NCI-H1417 treated with DMSO at 0.1 percent for 48 hours (cell line): ENCODE results near the gene STARD3NL.
"Not testable (repeated sequence)": the region's sequence is repeated elsewhere in the genome, so short reads cannot be mapped to it uniquely, and the experiment has no call there.

Source experiments
- DNase-seq: peaks from one replicate; lab custom pipeline; 2025; lab: John Stamatoyannopoulos, UW

STARD3NL gene

DNA sequence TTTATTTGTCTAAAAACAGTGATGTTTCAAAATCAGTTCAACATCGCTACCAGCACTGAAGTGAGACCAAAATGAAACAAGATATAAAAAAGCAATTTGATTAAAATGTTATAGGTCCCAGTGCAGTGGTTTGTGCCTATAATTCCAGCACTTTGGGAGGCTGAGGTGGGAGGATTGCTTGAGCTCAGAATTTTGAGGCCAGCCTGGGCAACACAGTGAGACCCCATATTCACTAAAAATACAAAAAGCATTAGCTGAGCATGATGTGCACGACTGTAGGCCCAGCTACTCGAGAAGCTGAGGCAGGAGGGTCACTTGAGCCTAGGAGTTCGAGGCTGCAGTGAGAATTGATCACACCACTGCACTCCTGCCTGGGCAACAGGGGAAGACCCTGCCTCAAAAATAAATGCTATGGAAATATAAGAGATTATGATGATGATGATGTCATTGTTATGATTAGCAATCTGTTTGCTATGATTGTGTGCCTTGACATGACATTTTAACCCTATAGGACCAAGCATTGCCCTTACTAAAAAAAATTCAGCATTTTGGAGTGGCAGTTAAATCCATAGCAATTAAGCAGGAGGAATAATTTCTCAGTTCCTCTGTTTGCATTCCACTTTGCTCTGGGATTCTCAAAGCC lies 91.8 kb downstream of the STARD3NL start:
- not testable (repeated sequence) for DNase-seq

DNA sequence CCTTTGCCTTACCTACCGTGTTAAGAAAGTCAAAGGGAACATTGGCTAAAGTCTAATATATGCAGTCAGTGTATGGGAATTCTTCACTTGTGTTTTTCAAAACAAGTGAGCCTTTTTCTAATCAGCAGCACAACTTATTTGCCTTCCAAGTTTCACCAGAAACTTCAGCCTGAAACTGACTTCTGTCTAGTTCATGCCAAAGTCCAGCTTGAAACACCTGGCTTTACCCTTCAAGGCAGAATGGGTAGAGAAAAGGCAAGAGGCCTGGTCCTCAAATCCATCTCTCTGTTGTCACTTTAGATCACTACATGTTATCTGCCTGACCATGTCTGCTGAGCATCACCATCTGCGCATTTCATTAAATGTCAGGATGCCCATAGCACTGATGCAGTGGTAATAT lies 92.4 kb downstream of the STARD3NL start:
- DNase-seq, result not testable (repeated sequence)

DNA sequence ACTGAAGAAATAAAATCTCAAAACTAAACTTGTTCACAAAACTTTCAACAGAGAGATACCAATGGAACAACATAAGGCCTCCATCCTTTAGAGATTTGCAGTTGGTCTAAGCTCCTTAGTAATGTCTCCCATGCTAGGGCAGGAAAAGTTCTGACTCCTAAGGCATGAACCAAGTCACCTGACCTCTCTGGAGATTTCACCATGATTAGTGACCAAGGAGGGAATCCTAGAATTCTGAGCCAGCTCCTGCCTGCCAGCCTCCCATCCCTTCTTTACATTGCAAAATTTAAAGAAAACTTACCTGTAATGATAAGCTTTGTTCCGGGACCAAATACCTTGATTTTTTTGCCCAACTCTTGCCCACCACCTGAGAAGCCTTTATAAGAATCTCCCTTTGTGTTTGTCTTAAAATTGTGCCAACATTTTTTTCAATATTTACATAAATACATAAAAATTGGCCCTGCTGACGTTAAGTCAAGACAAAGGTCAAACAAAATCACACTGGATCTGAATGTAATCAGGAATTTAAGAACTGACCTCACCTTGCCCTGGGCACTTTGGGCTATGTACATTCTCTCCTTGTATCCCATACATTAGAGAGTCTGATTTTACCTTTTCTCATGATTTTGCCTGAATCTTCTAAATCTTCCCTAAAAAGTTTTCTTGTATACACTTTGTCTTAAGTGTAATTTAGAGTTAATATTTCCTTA lies 95.4 kb downstream of the STARD3NL start, which contains the start of gene TARP:
Gene TARP, minus strand, starts transcription at position 351 of the 710 bp plus-strand sequence.
- no peak for DNase-seq

DNA sequence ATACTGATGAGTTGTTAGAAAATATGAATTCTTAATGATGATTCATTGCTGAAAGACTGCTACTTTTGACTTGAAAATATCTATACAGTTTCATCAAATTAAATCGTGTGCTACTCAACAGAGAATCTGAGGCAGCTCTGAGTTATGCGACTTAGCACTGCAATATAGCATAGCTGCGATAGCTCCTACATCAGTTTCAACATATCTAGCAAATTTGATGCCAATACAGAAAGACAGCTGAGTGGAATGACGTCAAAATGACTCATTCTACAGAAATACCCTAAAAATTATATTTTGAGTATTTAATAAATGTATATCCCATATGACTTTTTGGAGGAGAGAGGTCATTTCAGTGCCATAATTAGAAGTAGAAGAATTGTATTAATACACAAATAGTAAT lies 96.4 kb downstream of the STARD3NL start:
- no peak for DNase-seq

DNA sequence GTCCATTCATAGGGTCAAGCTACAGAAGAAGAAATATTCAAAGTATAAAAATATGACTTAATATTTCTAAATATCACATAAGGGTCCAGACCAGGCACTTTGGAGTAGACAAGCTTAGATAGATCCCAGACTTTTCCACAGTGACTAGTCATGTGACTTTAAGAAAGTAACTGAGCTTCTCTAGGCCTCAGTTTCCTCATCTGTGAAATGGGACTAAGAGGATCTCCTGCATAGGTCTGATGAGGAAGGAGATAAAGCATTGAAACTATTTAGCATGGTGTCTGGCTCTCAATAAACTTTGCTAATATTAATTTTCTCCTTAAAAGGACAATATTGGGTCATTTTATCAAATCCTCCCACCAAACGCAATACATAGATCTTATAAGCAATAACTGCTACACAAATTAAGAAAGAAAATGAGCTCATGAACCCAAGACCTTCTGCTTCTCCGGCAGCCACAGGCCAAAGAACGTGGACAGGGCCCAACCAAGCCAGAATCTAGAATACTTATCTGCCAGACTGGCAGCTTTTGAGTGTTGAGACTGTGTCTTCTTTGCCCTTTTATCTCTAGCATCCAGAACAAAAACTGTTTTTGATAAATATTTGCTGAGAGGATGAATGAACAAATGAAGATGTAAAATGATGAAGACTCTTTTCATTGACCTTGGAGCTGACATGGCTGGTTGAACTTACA lies 97.0 kb downstream of the STARD3NL start:
- no peak for DNase-seq

DNA sequence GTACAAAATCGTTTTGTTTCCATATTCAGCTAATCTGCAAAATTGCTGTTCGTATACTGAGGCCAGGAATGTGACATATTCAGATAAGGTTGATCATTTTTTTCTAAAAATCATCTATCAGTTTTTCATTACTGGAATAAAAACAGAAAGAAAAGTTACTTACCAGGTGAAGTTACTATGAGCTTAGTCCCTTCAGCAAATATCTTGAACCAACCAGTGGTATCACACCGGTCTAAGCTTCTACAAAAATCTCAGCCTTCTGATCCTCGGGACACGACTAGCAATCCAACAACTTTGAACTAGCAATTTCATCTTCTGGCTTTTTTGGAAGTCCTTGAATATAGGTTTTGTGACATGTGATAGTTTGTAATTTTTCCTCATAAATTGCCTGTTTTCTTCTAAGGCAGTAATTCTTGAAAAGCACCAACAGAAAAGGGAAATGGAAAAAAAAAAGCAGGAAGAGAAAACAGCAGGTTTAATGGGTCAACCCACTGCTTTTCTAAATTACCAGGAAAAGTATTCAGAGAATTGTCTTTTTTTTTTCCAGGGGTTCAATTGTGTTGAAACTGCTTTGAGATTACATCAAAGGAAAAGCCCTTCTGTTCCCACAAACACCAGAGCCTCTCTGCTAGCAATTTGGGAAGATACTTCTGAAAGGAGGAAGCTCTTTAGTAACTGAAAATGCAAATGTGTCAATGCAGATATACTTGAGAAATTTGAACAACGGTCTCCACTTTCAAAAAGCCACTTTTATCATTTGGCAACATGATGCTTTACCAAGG lies 98.2 kb downstream of the STARD3NL start:
- DNase-seq, result no peak

DNA sequence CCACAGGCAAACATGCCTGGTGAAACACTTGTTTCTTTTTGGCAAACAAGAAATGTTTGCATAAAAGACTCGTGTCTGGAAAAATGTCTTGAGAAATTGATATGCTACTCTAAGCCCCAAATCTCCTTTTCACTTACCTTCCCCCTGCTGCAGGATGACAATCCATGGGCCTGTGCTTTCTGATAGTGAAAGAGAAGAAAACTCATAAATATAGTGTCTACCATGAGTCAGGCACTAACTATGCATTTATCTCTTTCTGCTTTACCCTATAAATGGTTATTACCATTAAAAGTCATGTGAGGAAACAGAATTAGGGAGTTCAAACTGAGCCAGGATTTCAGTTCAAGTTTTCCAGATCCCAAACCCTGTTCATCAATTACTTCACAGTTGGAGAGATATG lies 102.0 kb downstream of the STARD3NL start:
- no peak for DNase-seq
